Rectal smooth muscle tissue (tissue), 1 donor: ENCODE data around the gene PAEP.
"Not testable (repeated sequence)": the region's sequence is repeated elsewhere in the genome, so short reads cannot be mapped to it uniquely, and the experiment has no call there.

Experiments used
- H3K27ac ChIP-seq: one replicate; pipeline ENCODE4 v1.7.0; 2013; ENCODE audit warnings: low read depth, low read length, inconsistent platforms
- H3K27me3 ChIP-seq: one replicate; pipeline ENCODE4 v1.7.0; 2013; ENCODE audit warnings: low read length; ENCODE audit not compliant: control insufficient read depth, insufficient read depth
- H3K36me3 ChIP-seq: one replicate; pipeline ENCODE4 v1.7.0; 2013; ENCODE audit warnings: low read length; ENCODE audit not compliant: control insufficient read depth, insufficient read depth
- H3K4me1 ChIP-seq: one replicate; pipeline ENCODE4 v1.7.0; 2013; ENCODE audit warnings: low read length; ENCODE audit not compliant: control insufficient read depth, insufficient read depth
- H3K4me3 ChIP-seq: one replicate; pipeline ENCODE4 v1.7.0; 2013; ENCODE audit warnings: low read length
- H3K9ac ChIP-seq: one replicate; pipeline ENCODE4 v1.7.0; 2013; ENCODE audit warnings: low read length

PAEP gene

DNA sequence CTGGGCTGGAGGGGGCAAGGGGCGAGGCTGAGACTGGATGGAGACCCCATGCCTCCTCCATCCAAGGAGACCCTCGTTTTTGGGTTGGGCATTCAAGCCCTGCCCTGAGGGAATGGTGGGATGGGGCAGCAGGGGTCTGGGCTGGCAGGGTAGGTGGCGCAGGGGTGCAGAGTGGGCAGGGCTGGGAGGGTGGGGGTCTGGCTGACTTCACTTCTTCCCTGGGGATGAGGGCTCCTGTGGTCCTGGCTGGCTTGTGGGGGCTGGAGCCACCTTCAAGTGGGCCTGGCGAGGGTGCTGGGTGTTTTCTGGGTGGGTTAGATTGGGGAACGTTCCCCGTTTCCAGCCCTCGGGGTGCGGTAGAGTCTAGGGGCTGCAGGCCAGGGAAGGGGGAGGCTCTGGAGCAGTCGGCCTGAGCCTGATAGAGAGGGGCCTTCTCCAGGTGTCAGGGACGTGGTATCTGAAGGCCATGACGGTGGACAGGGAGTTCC is 39.9 kb upstream of the PAEP start:
- Histone ChIP-seq H3K9ac (no peak overlapping the region), H3K27me3 (no peaks in the 10 kb centered on the region), H3K27ac (no peak overlapping the region), H3K36me3 (no peaks in the 10 kb centered on the region), H3K4me1 (no peaks in the 10 kb centered on the region), H3K4me3 (no peak overlapping the region)

GRCh38 chr9:135522137-135522877 is 39.2 kb upstream of the PAEP start:
- H3K36me3 ChIP-seq: no peaks in the 10 kb centered on the region
- H3K4me1 ChIP-seq: no peaks in the 10 kb centered on the region
- no peaks in the 10 kb centered on the region for H3K27me3 ChIP-seq
- no peak overlapping the region for H3K27ac ChIP-seq
- H3K4me3 ChIP-seq: no peak overlapping the region
- H3K9ac ChIP-seq: no peak overlapping the region

GRCh38 chr9:135522931-135523330 is 38.6 kb upstream of the PAEP start:
- Histone ChIP-seq H3K27me3 (no peaks in the 10 kb centered on the region), H3K4me1 (no peaks in the 10 kb centered on the region), H3K36me3 (no peaks in the 10 kb centered on the region), H3K4me3 (no peak overlapping the region), H3K9ac (no peak overlapping the region), H3K27ac (no peak overlapping the region)

DNA sequence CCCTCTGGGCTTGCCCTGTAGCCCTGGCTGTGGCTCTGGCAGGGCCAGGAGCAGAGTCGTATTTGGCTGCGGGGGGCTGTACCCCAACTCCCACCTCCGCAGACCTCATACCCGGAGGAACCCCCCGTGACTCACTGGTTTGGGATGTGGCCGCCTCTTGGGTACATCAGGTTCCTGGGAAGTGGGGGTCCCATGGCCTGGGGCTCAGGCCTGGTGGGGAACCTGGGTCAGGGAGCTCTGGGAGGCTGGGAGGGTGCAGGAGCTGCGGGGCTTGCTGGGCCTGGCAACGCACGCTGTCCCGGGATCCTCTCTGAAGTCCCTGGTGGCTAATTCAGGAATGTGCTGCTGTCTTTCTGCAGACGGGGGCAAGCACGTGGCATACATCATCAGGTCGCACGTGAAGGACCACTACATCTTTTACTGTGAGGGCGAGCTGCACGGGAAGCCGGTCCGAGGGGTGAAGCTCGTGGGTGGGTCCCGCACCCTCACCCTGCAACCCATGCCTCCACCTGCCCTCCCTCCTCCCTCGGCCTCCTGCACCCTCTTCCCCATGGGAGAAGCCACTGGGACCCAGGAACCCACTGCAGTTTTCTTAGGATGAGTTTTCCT is 37.9 kb upstream of the PAEP start:
- H3K27me3 ChIP-seq: no peaks in the 10 kb centered on the region
- no peak overlapping the region for H3K27ac ChIP-seq
- no peak overlapping the region for H3K9ac ChIP-seq
- H3K4me3 ChIP-seq: no peak overlapping the region
- no peaks in the 10 kb centered on the region for H3K4me1 ChIP-seq
- H3K36me3 ChIP-seq: no peaks in the 10 kb centered on the region

DNA sequence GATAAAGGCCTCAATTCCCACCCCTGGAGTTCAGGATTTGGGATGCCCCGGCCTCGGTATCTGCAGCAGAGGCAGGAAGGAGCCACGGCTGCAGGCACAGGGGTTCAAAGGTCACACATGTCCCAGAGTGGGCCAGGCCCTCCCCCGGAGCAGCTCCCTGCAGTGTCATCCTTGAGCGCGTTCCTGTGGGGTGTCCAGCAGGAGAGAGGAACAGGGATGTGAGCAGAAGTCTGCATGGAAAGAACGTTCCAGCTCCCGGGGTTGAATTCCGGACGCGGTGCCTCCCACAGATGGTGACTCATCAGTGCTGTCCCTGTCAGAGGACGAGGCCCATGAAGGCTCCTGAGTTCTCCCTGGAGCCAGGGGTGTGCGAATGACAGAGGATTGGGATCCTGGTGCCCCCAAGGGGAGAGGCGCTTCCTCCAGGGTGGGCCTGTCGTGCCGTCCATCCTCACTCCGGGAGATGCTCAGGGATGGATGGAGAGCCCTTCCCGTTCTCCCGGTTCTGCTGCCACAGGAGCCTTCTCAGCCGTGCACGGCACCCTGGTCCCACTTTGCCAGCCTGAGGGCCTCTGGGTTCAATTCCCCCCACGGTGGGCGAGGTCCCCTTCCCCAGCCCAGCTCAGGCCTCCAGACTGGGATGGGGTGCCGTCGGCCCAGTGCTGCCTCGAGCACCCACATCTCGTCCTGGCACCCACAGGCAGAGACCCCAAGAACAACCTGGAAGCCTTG is 37.3 kb upstream of the PAEP start:
- Histone ChIP-seq H3K9ac (no peak overlapping the region), H3K4me3 (no peak overlapping the region), H3K36me3 (no peaks in the 10 kb centered on the region), H3K4me1 (no peaks in the 10 kb centered on the region), H3K27ac (no peak overlapping the region), H3K27me3 (no peaks in the 10 kb centered on the region)

DNA sequence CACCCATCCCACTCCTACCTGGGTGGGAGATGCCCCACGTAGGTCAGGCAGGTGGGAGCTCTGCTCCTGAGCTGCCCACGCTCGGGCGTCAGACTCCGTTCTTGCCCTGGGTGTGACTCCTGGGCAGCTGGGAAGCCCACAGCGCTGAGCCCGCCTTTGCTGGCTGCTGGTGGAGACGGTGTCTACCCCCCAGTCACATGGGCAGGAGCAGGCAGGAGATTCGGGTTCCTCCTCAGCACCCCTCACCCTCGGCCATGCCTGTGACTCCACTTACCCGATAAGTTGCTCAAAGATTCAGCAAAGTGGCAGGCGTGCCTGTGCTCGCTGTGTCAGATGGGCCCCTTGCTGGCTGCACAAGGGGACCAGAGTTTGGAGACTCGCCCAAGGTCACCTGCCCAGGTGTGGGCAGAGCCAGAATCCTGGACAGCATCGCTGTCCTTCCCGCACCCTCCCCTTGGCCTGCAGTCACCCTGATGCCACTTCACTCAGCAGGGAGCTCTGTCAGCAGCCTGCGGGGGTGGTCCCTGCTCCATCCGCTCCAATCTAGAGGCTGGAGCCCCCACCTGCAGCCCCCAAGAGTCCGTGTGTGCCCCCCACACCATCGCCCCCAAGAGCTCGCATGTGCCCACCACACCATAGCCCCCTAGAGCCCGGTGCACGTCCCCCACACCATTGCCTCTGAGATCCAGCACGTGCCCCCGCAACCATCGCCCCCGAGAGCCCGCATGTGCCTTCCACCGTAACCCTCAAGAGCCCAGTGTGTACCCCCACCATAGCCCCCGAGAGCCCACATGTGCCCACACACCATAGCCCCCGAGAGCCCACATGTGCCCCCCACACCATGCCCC is 36.1 kb upstream of the PAEP start:
- Histone ChIP-seq H3K4me1 (no peaks in the 10 kb centered on the region), H3K27ac (no peak overlapping the region), H3K27me3 (no peaks in the 10 kb centered on the region), H3K4me3 (no peak overlapping the region), H3K9ac (no peak overlapping the region), H3K36me3 (no peaks in the 10 kb centered on the region)

DNA sequence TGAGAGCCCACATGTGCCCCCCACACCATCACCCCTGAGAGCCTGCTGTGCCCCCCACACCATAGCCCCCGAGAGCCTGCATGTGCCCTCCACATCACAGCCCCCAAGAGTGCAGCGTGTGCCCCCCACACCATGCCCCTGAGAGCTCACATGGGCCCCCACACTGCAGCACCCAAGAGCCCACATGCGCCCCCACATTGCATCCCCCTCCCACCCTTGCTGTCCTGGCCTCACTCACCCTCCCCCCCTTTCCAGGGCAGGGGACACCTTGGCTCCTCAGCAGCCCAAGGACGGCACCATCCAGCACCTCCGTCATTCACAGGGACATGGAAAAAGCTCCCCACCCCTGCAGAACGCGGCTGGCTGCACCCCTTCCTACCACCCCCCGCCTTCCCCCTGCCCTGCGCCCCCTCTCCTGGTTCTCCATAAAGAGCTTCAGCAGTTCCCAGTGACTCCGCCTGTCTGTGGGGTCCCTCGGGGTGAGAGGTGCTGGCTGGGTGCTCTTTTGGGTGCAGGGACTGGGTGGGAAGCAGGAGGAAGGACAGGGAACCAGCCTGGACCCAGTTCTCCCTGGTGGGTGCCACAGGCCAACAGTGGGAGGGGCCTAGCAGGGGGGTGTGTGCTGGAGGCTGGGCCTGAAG is 35.3 kb upstream of the PAEP start:
- no peak overlapping the region for H3K27ac ChIP-seq
- no peaks in the 10 kb centered on the region for H3K4me1 ChIP-seq
- H3K4me3 ChIP-seq: no peak overlapping the region
- H3K27me3 ChIP-seq: no peaks in the 10 kb centered on the region
- no peak overlapping the region for H3K9ac ChIP-seq
- H3K36me3 ChIP-seq: no peaks in the 10 kb centered on the region

DNA sequence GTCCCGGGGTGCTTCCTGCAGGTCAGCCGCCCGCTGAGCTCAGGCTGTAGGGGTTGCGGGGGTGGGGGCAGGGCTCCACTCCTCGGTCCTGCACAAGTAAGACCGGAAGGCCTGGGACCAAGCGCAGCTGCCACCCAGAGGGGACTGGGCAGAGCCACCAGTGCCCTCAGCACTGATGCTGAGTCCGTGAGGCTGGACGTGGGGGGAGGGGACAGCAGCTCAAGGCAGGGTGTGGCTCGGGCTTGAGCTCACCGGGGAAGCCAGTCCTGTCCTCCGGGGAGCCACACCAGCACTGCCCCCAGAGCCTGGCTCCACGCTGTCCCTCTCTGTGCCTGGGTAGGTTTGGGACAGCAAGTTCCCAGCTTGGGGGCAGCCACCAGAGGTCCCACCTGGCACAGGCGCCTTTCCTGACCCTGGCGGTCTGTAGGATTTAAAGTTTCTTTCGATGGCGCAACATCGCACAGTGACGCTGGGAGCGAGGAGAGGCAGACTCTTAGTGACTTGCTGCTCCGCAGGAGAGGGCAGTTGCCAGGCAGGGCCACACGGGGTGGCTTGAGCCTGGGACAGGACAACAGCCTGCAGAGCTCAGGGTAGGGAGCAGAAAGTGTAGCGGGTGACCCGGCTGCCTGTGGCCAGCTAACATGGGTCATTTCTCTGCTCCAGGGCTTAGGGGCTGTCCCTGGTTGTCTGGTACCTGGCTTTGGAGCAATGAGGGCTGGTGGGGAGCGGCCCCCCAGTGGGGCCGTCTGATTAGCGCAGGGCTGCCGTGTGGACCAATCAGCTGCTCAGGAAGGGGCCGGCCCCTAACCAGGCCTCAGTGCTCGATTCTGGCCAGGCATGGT is 34.6 kb upstream of the PAEP start:
- no peaks in the 10 kb centered on the region for H3K4me1 ChIP-seq
- no peaks in the 10 kb centered on the region for H3K27me3 ChIP-seq
- H3K27ac ChIP-seq: no peak overlapping the region
- no peaks in the 10 kb centered on the region for H3K36me3 ChIP-seq
- no peak overlapping the region for H3K4me3 ChIP-seq
- H3K9ac ChIP-seq: no peak overlapping the region

- not testable (repeated sequence) for H3K36me3 ChIP-seq, H3K27ac ChIP-seq, H3K9ac ChIP-seq, H3K27me3 ChIP-seq, H3K4me1 ChIP-seq, H3K4me3 ChIP-seq
These were observed 32.6 kb upstream of the PAEP start for GRCh38 chr9:135528842-135529435.

DNA sequence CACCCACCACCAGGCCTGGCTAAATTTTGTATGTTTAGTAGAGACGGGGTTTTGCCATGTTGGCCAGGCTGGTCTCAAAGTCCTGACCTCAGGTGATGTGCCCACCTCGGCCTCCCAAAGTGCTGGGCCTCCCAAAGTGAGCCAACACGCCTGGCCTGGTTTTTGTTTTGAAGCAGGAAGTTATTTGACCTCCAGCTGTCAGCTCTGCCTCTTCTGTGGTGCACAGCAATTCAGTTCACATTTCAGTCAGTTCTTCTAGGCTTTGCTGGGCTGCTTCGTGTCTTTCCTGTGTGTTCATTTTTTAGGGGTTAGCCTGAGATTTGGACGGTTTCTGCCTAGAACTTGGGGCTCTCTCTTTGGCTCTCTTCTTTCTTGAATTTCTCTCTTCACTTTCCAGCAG is 31.4 kb upstream of the PAEP start:
- Histone ChIP-seq H3K27me3 (no peaks in the 10 kb centered on the region), H3K27ac (no peak overlapping the region), H3K4me1 (no peaks in the 10 kb centered on the region), H3K9ac (no peak overlapping the region), H3K36me3 (no peaks in the 10 kb centered on the region), H3K4me3 (no peak overlapping the region)

- no peak overlapping the region for H3K4me3 ChIP-seq
- H3K9ac ChIP-seq: no peak overlapping the region
- H3K36me3 ChIP-seq: no peaks in the 10 kb centered on the region
- H3K4me1 ChIP-seq: no peaks in the 10 kb centered on the region
- no peak overlapping the region for H3K27ac ChIP-seq
- H3K27me3 ChIP-seq: no peaks in the 10 kb centered on the region
These were observed 30.5 kb upstream of the PAEP start for GRCh38 chr9:135531096-135531495.
